ENCODE measurements around the gene TP73. TPM values are rescaled to one million over a fixed set of nuclear protein-coding genes. Genes with fewer than 3 reads are reported as not detected.

Gene TP73
- total RNA-seq, 5 donors from 2014 or later (not counting 1 experiment from before 2014, with no cell fraction given) = 0.12 to 0.21 (median 0.18) TPM; not detected in 1

DNA sequence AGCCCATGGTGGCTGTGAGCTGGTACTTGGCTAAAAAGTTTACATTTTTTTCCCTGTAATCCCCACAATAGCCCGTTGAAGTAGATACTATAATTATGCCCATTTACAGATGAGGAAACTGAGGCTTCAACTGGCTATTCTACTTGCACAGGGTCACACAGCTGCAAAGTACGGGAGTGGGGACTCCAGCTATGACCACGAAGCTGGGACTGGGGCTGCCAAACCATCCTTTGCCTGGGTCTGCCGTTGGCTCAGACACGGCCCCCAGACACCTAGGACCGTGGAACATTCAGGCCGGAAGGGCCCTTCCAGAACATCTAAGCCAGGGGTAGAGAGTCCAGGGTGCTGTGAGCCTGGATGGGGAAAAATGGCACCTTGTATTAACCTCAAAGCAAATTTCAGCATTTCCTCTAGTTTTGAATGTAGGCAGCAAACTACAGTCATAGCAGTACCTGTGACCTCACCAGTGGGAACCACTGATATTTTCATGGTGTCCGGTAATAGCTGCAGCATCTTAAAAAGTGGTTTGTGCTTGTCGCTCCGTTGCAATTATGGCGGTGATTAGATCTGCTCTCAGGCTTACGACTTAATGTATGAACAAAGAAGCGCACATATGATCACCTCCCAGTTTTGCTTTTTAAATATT is 4.3 kb downstream of the TP73 start:
- peaks cover 0 to 10% of the 10 kb centered on the region in 2 experiments for H3K4me1 ChIP-seq (ENCODE audit: control insufficient read depth in 1 of 2, extremely low read depth in 1 of 2, insufficient read depth in 2 of 2, low read length in 2 of 2)
- no peak for DNase-seq
- Mint-ChIP-seq H3K9me3 (no peaks in the 10 kb centered on the region), H3K4me1 (peaks cover 0 to 2% (median 0%) of the 10 kb centered on the region in 3 donors), H3K36me3 (no peaks in the 10 kb centered on the region), H3K27me3 (peaks cover 52 to 54% of the 10 kb centered on the region in 2 donors), H3K27ac (no peak overlapping the region), H3K4me3 (no peak overlapping the region)
- H3K9me3 ChIP-seq = no peaks in the 10 kb centered on the region
- ChIA-PET POLR2A (no interaction called here), CTCF (no interaction called here)
- H3K27me3 ChIP-seq (replicated peaks in 1 of 2; ENCODE audit: control insufficient read depth in 2 of 2, extremely low read depth in 1 of 2, insufficient read depth in 2 of 2, low read length in 1 of 2) = peaks cover 14 to 50% of the 10 kb centered on the region in 2 experiments
- H3K4me3 ChIP-seq (ENCODE audit: control insufficient read depth in 1 of 2, extremely low read depth in 1 of 2, low read length in 1 of 2) = no peak overlapping the region
- H3K27ac ChIP-seq (ENCODE audit: low read length) = no peak overlapping the region
- no peak for ATAC-seq (replicated peaks in 1 of 4)
- no peaks in the 10 kb centered on the region for H3K36me3 ChIP-seq (ENCODE audit: control insufficient read depth in 2 of 2, extremely low read depth in 1 of 2, insufficient read depth in 1 of 2, low read length in 1 of 2)
- 33% methylated on average over 9 of the region's 13 CpGs for WGBS (ENCODE audit: insufficient coverage)

DNA sequence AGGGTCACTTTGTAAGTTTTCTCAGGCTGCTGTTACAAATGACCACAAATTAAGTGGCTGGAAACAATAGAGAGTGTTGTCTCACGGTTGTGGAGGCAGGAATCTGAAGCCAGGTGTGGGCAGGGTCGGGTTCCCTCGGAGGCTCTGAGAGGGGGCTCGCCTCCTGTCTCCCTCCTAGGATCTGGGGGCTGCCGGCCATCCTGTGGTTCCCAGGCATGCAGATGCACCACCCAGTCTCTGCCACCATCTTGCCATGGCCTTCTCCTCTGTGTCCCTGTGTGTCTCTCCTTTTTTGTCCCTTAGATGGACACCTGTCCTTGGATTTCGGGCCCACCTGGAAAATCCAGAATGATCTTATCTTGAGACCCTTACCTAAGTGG is 4.8 kb downstream of the TP73 start:
- POLR2A ChIA-PET = no interaction called here
- ATAC-seq (replicated peaks in 1 of 4) (no peak), DNase-seq (no peak)
- Histone ChIP-seq H3K27ac (ENCODE audit: low read length) (no peak overlapping the region), H3K9me3 (no peaks in the 10 kb centered on the region), H3K36me3 (ENCODE audit: control insufficient read depth in 2 of 2, extremely low read depth in 1 of 2, insufficient read depth in 1 of 2, low read length in 1 of 2) (no peaks in the 10 kb centered on the region), H3K4me1 (ENCODE audit: control insufficient read depth in 1 of 2, extremely low read depth in 1 of 2, insufficient read depth in 2 of 2, low read length in 2 of 2) (peaks cover 0 to 5% of the 10 kb centered on the region in 2 experiments), H3K27me3 (replicated peaks in 1 of 2; ENCODE audit: control insufficient read depth in 2 of 2, extremely low read depth in 1 of 2, insufficient read depth in 2 of 2, low read length in 1 of 2) (peaks cover 14 to 47% of the 10 kb centered on the region in 2 experiments), H3K4me3 (ENCODE audit: control insufficient read depth in 1 of 2, extremely low read depth in 1 of 2, low read length in 1 of 2) (no peak overlapping the region)
- 61% methylated on average over 6 of the region's 6 CpGs for WGBS (ENCODE audit: insufficient coverage)
- CTCF ChIA-PET = no interaction called here
- H3K27me3 Mint-ChIP-seq = peaks cover 52 to 54% of the 10 kb centered on the region in 2 donors
- H3K27ac Mint-ChIP-seq = no peak overlapping the region
- H3K4me3 Mint-ChIP-seq = no peak overlapping the region
- no peaks in the 10 kb centered on the region for H3K9me3 Mint-ChIP-seq
- peaks cover 0 to 2% (median 0%) of the 10 kb centered on the region in 3 donors for H3K4me1 Mint-ChIP-seq
- H3K36me3 Mint-ChIP-seq = no peaks in the 10 kb centered on the region

DNA sequence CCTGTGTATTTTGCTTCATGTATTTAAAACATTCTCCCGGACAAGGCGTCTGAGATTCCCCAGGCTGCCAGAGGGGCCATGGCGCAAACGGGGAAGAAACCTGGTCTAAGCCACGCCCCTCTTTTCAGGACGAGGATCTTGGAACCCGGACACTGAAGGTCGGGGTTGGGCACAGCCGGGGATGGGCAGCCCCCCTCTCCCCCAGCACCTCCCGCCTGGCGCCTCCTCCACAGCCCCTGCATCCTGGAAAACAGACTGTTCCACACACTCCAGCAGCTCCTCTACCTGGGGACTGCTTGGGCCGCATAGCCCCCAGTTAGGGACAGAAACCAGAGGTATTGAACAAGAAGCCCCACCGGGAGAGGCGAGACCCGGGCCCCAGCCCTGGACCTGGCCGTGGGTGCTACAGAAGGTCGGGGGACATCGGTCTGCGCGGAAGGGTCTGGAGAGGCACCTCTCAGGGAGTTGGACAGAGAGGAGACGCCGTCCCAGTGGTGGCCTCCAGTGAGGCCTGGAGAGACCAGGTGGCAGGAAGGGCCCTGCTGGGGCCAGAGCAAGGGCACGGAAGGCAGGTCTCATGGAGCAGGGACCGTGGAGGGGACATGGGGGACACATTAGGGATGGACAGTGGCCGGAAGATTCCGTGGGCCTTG is 5.4 kb downstream of the TP73 start:
- H3K36me3 Mint-ChIP-seq = no peaks in the 10 kb centered on the region
- no peaks in the 10 kb centered on the region for H3K36me3 ChIP-seq (ENCODE audit: control insufficient read depth in 2 of 2, extremely low read depth in 1 of 2, insufficient read depth in 1 of 2, low read length in 1 of 2)
- DNase-seq = no peak
- peaks cover 14 to 51% of the 10 kb centered on the region in 2 experiments for H3K27me3 ChIP-seq (replicated peaks in 1 of 2; ENCODE audit: control insufficient read depth in 2 of 2, extremely low read depth in 1 of 2, insufficient read depth in 2 of 2, low read length in 1 of 2)
- peaks cover 0 to 3% of the 10 kb centered on the region in 2 experiments for H3K4me1 ChIP-seq (ENCODE audit: control insufficient read depth in 1 of 2, extremely low read depth in 1 of 2, insufficient read depth in 2 of 2, low read length in 2 of 2)
- H3K9me3 Mint-ChIP-seq = no peaks in the 10 kb centered on the region
- H3K4me3 Mint-ChIP-seq = no peak overlapping the region
- no peaks in the 10 kb centered on the region for H3K9me3 ChIP-seq
- no peak for ATAC-seq (replicated peaks in 1 of 4)
- H3K27me3 Mint-ChIP-seq = peaks cover 52 to 54% of the 10 kb centered on the region in 2 donors
- no peak overlapping the region for H3K4me3 ChIP-seq (ENCODE audit: control insufficient read depth in 1 of 2, extremely low read depth in 1 of 2, low read length in 1 of 2)
- ChIA-PET CTCF (no interaction called here), POLR2A (no interaction called here)
- H3K4me1 Mint-ChIP-seq = peaks cover 0 to 2% (median 0%) of the 10 kb centered on the region in 3 donors
- no peak overlapping the region for H3K27ac Mint-ChIP-seq
- no peak overlapping the region for H3K27ac ChIP-seq (ENCODE audit: low read length)
- WGBS (ENCODE audit: insufficient coverage) = 85% methylated on average over 24 of the region's 26 CpGs

DNA sequence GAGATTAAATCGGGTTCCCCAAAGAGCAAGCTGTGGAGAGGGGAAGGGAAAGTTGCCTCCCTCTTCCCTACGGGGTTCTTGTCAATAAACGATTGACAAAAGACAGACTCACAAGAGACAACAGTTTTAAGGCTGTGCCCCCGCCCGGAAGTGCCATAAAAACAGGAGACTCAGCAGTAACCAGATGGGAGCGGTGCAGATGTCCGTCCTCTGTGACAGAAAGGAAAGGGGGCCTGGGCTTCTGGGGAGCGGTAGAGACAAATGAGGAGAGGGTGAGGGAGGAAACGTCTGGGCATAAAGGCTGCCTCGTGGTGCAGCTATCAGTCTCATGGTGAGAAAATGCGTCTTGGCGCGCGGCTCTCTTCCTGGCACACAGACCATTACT is 5.9 kb downstream of the TP73 start:
- ATAC-seq (replicated peaks in 1 of 4) = no peak
- peaks cover 51 to 54% of the 10 kb centered on the region in 2 donors for H3K27me3 Mint-ChIP-seq

DNA sequence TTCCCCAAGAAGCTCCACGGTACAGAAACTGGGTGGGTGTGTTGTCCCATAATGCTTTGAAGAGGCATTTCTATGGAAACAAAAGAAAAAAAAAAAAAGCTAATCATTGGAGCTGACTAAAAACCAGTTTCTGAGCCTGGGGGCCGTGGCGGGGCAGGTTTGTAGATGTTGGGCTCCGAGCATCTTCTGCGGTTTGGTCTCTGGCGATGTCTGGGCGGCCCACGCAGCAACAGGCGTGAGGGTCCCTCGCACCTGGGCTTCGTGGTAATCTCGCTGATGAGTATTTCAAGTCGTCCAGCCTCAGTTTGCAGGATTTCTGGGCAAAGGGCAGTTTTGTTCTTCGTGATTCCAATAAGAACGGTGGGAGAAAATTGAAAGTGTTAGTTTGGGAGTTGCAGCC is 6.8 kb downstream of the TP73 start:
- Histone ChIP-seq H3K9me3 (no peaks in the 10 kb centered on the region), H3K27me3 (replicated peaks in 1 of 2; ENCODE audit: control insufficient read depth in 2 of 2, extremely low read depth in 1 of 2, insufficient read depth in 2 of 2, low read length in 1 of 2) (peaks cover 6 to 49% of the 10 kb centered on the region in 2 experiments), H3K4me3 (ENCODE audit: control insufficient read depth in 1 of 2, extremely low read depth in 1 of 2, low read length in 1 of 2) (no peak overlapping the region), H3K36me3 (ENCODE audit: control insufficient read depth in 2 of 2, extremely low read depth in 1 of 2, insufficient read depth in 1 of 2, low read length in 1 of 2) (no peaks in the 10 kb centered on the region), H3K27ac (ENCODE audit: low read length) (no peak overlapping the region), H3K4me1 (ENCODE audit: control insufficient read depth in 1 of 2, extremely low read depth in 1 of 2, insufficient read depth in 2 of 2, low read length in 2 of 2) (no peaks in the 10 kb centered on the region)
- Mint-ChIP-seq H3K27ac (no peak overlapping the region), H3K27me3 (peaks cover 42 to 47% of the 10 kb centered on the region in 2 donors), H3K9me3 (no peaks in the 10 kb centered on the region), H3K4me3 (no peak overlapping the region), H3K4me1 (no peaks in the 10 kb centered on the region), H3K36me3 (no peaks in the 10 kb centered on the region)
- ChIA-PET CTCF (interaction anchor here in 1 of 2 donors (0.5 kb wide), 1 partner anchor 244 kb away, joined by 3 read pairs; no protein-coding TSS in a partner anchor), POLR2A (no interaction called here)
- ATAC-seq (replicated peaks in 1 of 4) = no peak
- WGBS (ENCODE audit: insufficient coverage) = 84% methylated on average over 13 of the region's 15 CpGs
- no peak for DNase-seq

More for the DNA sequence above, 5.9 kb downstream of the TP73 start:
- H3K4me3 ChIP-seq (ENCODE audit: control insufficient read depth in 1 of 2, extremely low read depth in 1 of 2, low read length in 1 of 2) = no peak overlapping the region
- H3K4me1 ChIP-seq (ENCODE audit: control insufficient read depth in 1 of 2, extremely low read depth in 1 of 2, insufficient read depth in 2 of 2, low read length in 2 of 2) = no peaks in the 10 kb centered on the region
- no peak overlapping the region for H3K27ac Mint-ChIP-seq
- H3K27ac ChIP-seq (ENCODE audit: low read length) = no peak overlapping the region
- H3K4me1 Mint-ChIP-seq = peaks cover 0 to 2% (median 0%) of the 10 kb centered on the region in 3 donors
- no peaks in the 10 kb centered on the region for H3K36me3 Mint-ChIP-seq
- H3K36me3 ChIP-seq (ENCODE audit: control insufficient read depth in 2 of 2, extremely low read depth in 1 of 2, insufficient read depth in 1 of 2, low read length in 1 of 2) = no peaks in the 10 kb centered on the region
- peaks cover 13 to 51% of the 10 kb centered on the region in 2 experiments for H3K27me3 ChIP-seq (replicated peaks in 1 of 2; ENCODE audit: control insufficient read depth in 2 of 2, extremely low read depth in 1 of 2, insufficient read depth in 2 of 2, low read length in 1 of 2)
- WGBS (ENCODE audit: insufficient coverage) = 39% methylated on average over 7 of the region's 14 CpGs
- no peak overlapping the region for H3K4me3 Mint-ChIP-seq
- no peaks in the 10 kb centered on the region for H3K9me3 Mint-ChIP-seq
- no peaks in the 10 kb centered on the region for H3K9me3 ChIP-seq
- CTCF ChIA-PET = no interaction called here
- DNase-seq = no peak
- POLR2A ChIA-PET = no interaction called here

DNA sequence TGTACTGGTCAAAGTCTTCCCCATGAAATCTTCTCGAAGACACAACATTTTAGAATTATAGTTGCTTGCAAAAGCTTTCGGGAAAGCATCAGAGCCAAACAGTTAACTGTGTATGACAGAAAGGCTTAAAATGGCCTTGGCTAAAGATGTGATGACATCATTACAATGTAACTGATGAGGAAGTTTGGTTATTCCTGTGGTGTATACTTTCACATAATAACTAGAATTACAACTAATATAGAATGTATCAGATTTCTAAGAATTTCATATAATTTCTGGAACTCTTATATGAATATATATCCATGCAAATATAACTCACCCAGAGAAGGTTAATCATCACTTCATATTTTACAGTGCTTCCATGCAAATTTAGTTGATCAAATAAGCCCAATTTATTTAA is 8.4 kb downstream of the TP73 start:
- peaks cover 4 to 42% of the 10 kb centered on the region in 2 experiments for H3K27me3 ChIP-seq (replicated peaks in 1 of 2; ENCODE audit: control insufficient read depth in 2 of 2, extremely low read depth in 1 of 2, insufficient read depth in 2 of 2, low read length in 1 of 2)
- ChIA-PET POLR2A (no interaction called here), CTCF (no interaction called here)
- no peaks in the 10 kb centered on the region for H3K4me1 ChIP-seq (ENCODE audit: control insufficient read depth in 1 of 2, extremely low read depth in 1 of 2, insufficient read depth in 2 of 2, low read length in 2 of 2)
- no peaks in the 10 kb centered on the region for H3K4me1 Mint-ChIP-seq
- H3K4me3 ChIP-seq (ENCODE audit: control insufficient read depth in 1 of 2, extremely low read depth in 1 of 2, low read length in 1 of 2) = no peak overlapping the region
- no peaks in the 10 kb centered on the region for H3K36me3 Mint-ChIP-seq
- no peaks in the 10 kb centered on the region for H3K36me3 ChIP-seq (ENCODE audit: control insufficient read depth in 2 of 2, extremely low read depth in 1 of 2, insufficient read depth in 1 of 2, low read length in 1 of 2)
- no peak overlapping the region for H3K27ac Mint-ChIP-seq
- peaks cover 26 to 36% of the 10 kb centered on the region in 2 donors for H3K27me3 Mint-ChIP-seq
- no peak overlapping the region for H3K27ac ChIP-seq (ENCODE audit: low read length)
- no peak for ATAC-seq (replicated peaks in 1 of 4)
- no CpG with 5 or more reads among the region's 2 CpGs for WGBS (ENCODE audit: insufficient coverage)
- DNase-seq = no peak
- no peaks in the 10 kb centered on the region for H3K9me3 Mint-ChIP-seq
- no peaks in the 10 kb centered on the region for H3K9me3 ChIP-seq
- no peak overlapping the region for H3K4me3 Mint-ChIP-seq
